Left kidney (tissue), 2 donors: ENCODE data around the gene MEIOB. TPM values are rescaled to one million over a fixed set of nuclear protein-coding genes. Genes with fewer than 3 reads are reported as not detected.

ENCODE experiments used
- DNase-seq: peaks from one replicate; pipeline ENCODE4 v3.0.0-alpha.2; 2013
- polyA plus RNA-seq: library from polyadenylated mRNA; unstranded; fragments of 120-200 nt; gene quantifications from one replicate; pipeline ENCODE4 v1.2.1, GENCODE V29; 2013; ENCODE audit not compliant: insufficient read length

MEIOB gene
- polyA plus RNA-seq, 1 donor, result 3.2 TPM

GRCh38 chr16:1787322-1788094, 84.5 kb downstream of the MEIOB start:
- DNase-seq, result no peak

DNA sequence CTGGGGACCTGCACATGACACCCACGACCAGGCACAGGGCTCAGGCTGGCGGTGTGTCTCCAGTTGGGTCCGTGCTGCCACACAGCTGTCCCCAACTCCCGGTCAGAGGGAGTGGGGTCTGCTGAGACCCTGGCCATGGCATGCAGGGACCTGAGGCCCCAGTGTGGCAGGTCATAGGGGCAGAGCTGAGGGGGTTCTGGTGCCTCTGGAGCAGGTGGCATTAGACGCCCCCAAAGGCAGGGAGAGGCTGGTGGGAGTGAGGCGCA, 85.0 kb downstream of the MEIOB start:
- DNase-seq, result no peak

GRCh38 chr16:1786242-1787055, 85.5 kb downstream of the MEIOB start:
- no peak for DNase-seq

DNA sequence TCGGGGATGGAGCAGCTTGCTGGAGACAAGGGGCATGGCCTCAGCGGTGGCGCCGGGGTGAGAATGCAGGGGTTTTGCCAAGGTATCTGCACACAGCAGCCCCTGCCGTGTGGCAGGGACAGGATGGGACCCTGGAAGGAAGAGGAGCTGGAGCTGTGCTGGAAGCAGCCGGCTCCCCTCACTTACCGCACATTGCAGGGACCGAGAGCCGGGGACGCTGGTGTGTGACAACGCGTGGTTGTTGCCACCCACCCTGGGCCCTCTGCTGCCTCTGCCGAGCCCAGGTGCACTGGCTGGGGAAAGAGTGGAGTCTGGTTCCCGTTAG, 86.2 kb downstream of the MEIOB start:
- DNase-seq, result no peak

GRCh38 chr16:1784977-1785845, 86.8 kb downstream of the MEIOB start:
- no peak for DNase-seq

Other genes with a start within 250 kb of the MEIOB start
- 82.0 TPM for gene JPT2, start 193.9 kb downstream of the MEIOB start, polyA plus RNA-seq
- gene MAPK8IP3, start 166.0 kb downstream of the MEIOB start, polyA plus RNA-seq, result 68.6 TPM
- gene NME3, start 100.6 kb downstream of the MEIOB start, polyA plus RNA-seq, result 18.0 TPM
- 10.7 TPM for gene EME2, start 99.4 kb downstream of the MEIOB start, polyA plus RNA-seq
- 53.8 TPM for gene MRPS34, start 99.0 kb downstream of the MEIOB start, polyA plus RNA-seq
- gene SPSB3, start 89.6 kb downstream of the MEIOB start, polyA plus RNA-seq, result 32.8 TPM
- 33.6 TPM for gene NUBP2, start 89.2 kb downstream of the MEIOB start, polyA plus RNA-seq
- gene IGFALS, start 78.5 kb downstream of the MEIOB start, polyA plus RNA-seq, result 1.6 TPM
- gene HAGH, start 45.3 kb downstream of the MEIOB start, polyA plus RNA-seq, result 33.9 TPM
- gene FAHD1, start 45.0 kb downstream of the MEIOB start, polyA plus RNA-seq, result 35.5 TPM
- 0.15 TPM for gene HS3ST6, start 46.3 kb upstream of the MEIOB start, polyA plus RNA-seq
- 55.9 TPM for gene MSRB1, start 71.0 kb upstream of the MEIOB start, polyA plus RNA-seq
- gene RPL3L, start 82.5 kb upstream of the MEIOB start, polyA plus RNA-seq, result 0.18 TPM
- gene NDUFB10, start 87.4 kb upstream of the MEIOB start, polyA plus RNA-seq, result 116 TPM
- gene RPS2, start 92.7 kb upstream of the MEIOB start, polyA plus RNA-seq, result 1,628 TPM
- gene RNF151, start 94.7 kb upstream of the MEIOB start, polyA plus RNA-seq, result not detected
- 30.3 TPM for gene TBL3, start 99.9 kb upstream of the MEIOB start, polyA plus RNA-seq
- gene NOXO1, start 109.3 kb upstream of the MEIOB start, polyA plus RNA-seq, result 0.78 TPM
- 23.1 TPM for gene GFER, start 112.0 kb upstream of the MEIOB start, polyA plus RNA-seq
- 1.5 TPM for gene SYNGR3, start 117.8 kb upstream of the MEIOB start, polyA plus RNA-seq
- gene ZNF598, start 137.7 kb upstream of the MEIOB start, polyA plus RNA-seq, result 15.8 TPM
- gene NPW, start 147.6 kb upstream of the MEIOB start, polyA plus RNA-seq, result 3.8 TPM
- 82.9 TPM for gene NHERF2, start 154.7 kb upstream of the MEIOB start, polyA plus RNA-seq
- 14.7 TPM for gene NTHL1, start 175.7 kb upstream of the MEIOB start, polyA plus RNA-seq
- 165 TPM for gene TSC2, start 175.8 kb upstream of the MEIOB start, polyA plus RNA-seq